GM12865 (cell line): ENCODE results near the gene TPCN2.
"Not testable (repeated sequence)": the region's sequence is repeated elsewhere in the genome, so short reads cannot be mapped to it uniquely, and the experiment has no call there.

ENCODE experiments used
- DNase-seq: peaks from one replicate; pipeline ENCODE4 v3.0.0; 2010; ENCODE audit warnings: low read depth
- H3K4me3 ChIP-seq: 2 replicates; pipeline ENCODE4 v1.5.1; 2011; ENCODE audit warnings: mild to moderate bottlenecking, low read depth, low read length, control low read depth
- CTCF ChIP-seq: IDR thresholded peaks from 2 replicates; pipeline ENCODE4 v1.5.1; 2011; ENCODE audit warnings: low read length, control low read depth, low read depth, inconsistent platforms; ENCODE audit not compliant: insufficient read depth; ENCODE audit errors: missing control alignments

The TPCN2 gene

DNA sequence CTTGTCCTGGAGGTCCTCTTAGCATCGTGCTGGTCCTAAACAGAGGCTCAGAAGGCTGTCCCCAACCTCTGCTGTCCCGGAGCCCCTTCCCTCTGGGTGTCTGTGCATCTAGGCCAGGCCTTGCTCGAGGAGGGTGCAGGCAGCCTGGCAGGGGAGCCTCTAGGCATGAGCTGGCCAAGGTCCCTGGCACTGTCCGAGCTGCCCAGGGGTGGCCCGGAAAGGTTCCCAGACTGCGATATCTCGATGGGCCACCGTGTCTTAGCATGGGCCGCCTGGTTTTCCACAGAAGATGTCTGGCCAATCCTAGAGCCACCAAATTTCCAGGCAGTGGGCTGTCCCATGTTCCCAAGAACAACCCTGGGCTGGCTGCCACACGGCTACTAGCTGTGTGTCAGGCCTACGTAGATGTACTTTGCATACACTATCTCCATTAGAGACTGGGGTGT, 82.4 kb downstream of the TPCN2 start:
- no peak for DNase-seq
- no peak overlapping the region for H3K4me3 ChIP-seq
- TF ChIP-seq CTCF: no peak

GRCh38 chr11:69131644-69132300, 83.0 kb downstream of the TPCN2 start:
- TF ChIP-seq CTCF: peak; percentile 35
- H3K4me3 ChIP-seq: no peak overlapping the region
- DNase-seq: peak; percentile 21

- no peak for DNase-seq
These were observed 83.6 kb downstream of the TPCN2 start for GRCh38 chr11:69132301-69132670.

DNA sequence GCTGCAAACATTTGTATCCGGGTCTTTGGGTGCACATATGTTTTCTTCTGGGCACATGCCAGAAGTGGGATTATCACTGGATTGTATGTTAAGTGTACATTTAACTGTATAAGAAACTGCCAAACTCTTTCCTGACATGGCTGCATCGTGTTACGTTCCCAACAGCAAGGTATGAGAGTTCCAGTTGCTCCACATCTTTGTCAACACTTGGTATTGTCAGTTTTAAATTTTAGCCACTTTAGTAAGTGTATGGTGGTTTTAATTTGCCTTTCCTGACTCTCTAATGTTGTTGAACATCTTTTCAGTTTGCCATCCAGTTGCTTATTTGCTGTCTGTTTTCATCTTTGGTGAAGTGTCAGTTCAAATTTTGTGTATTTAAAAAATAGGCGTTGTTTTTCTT, 84.5 kb downstream of the TPCN2 start:
- DNase-seq: no peak
- no peak for TF ChIP-seq CTCF
- H3K4me3 ChIP-seq: no peak overlapping the region

More at GRCh38 chr11:69132301-69132670, 83.6 kb downstream of the TPCN2 start:
- H3K4me3 ChIP-seq: no peak overlapping the region
- TF ChIP-seq CTCF: no peak

GRCh38 chr11:69134182-69134581, 85.5 kb downstream of the TPCN2 start:
- DNase-seq: peak; percentile 67
- not testable (repeated sequence) for H3K4me3 ChIP-seq

GRCh38 chr11:69134957-69135356, 86.2 kb downstream of the TPCN2 start:
- no peak for DNase-seq
- H3K4me3 ChIP-seq: no peak overlapping the region
- TF ChIP-seq CTCF: no peak

- H3K4me3 ChIP-seq: no peak overlapping the region
- TF ChIP-seq CTCF: no peak
- DNase-seq: no peak
These were observed 87.0 kb downstream of the TPCN2 start for GRCh38 chr11:69135420-69136363.
